ENCODE results near the gene CYLD.

CYLD gene

DNA sequence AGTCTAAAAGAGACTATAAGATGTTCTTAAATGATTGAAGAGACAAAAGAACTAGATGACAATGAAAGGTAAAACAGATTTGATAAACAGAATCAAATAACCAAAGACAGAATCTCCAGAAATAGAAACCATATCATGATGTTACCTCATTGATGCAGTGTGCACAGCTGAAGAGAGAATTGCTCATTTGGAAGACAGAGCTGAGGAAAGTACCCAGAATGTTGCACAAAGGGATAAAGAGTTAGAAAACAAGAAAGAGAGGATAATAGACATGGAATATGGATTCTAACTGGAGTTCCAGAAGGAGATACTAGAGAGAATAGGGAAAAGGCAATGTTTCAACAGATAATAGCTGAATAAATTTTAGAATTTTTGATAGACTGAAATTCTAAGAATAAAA, 47.9 kb downstream of the CYLD start:
- no peak for DNase-seq

DNA sequence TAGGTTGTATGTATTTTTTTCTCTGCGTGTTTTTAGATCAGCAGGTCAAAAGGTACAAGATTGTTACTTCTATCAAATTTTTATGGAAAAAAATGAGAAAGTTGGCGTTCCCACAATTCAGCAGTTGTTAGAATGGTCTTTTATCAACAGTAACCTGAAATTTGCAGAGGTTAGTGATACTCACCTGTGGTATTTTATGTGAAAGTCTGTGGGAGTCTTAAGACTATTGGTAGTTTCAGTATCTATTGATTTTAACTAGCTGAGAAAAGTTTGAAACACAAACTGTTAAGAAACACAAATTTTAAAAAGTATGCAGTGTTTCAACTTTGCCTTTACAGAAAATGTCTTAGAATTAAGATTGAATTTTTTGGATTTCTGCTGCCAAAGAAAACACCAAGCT, 49.6 kb downstream of the CYLD start:
- no peak for DNase-seq

DNA sequence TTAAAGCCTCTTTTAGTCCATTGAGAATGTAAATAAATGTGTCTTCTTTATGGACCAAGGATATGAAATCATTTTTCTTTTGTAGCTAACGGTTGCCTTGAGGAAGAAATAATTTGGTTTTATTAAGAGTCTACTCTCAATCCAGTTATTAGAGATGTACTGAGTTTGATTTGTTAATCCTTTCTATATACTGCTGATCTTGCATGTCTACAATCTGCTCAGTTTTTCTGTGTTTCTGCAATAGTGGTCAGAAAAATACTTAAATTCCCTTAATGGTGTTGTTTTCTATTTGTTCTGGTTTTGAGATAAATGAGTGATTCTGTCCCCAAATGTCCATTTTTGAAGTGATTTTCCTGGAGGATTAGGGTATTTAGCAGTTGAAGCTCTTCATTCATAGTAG, 54.9 kb downstream of the CYLD start:
- no peak for DNase-seq

DNA sequence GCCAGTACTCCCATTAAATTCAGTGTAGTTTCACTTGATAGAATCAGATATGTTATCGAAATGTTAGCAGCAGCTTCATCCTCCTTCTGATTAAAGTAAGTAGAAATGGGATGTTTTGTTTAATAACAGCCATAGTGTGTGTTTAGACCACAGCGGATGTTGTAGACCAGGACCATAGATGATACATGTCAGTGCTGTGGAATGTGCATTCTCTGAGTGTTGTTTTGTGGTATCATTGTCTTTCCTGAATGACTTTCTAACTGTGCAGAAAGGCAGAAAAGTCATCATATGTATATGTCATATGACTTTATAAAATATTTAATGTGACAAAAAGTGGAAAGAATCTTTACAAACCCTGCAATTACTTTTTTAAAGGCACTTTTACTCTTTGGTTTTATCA, 55.6 kb downstream of the CYLD start:
- no peak for DNase-seq

DNA sequence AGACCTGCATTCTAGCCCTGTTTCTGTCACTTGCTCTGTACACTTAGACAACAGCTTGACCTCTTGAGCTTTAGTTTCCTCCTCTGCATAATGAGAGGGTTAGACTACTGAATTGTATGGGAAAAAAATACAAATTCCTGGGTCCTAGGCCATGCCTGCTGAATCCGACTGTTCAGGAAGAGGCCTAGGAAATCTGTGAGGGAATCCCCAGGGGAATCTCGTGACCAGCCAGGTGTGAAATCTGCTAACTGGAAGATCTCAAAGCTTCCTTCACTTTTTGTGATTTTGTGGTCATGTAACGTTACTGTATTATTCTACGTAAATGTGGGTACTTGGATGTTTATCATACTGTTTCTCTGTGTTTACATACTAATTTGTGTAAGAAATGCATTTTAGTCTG, 58.2 kb downstream of the CYLD start:
- no peak for DNase-seq

DNA sequence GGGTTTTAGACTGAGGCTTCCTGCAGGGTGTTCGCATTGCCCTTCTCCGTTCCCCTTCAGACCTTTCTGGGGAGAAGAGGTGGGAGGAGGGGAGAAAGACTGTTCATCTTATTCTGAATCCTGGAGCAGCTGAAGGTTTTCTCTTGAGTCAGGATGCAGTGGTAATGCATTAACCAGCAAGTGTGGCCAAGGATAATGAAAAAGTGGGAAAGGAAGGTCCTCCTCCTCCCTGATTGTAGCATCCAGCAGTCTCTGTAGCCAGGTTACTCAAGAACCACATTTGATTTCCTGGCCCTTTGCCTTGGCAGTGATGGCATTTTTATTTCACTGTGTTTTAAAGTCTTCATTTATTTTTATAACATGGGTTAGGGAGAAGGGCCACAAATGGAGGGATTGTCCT, 59.1 kb downstream of the CYLD start:
- no peak for DNase-seq

DNA sequence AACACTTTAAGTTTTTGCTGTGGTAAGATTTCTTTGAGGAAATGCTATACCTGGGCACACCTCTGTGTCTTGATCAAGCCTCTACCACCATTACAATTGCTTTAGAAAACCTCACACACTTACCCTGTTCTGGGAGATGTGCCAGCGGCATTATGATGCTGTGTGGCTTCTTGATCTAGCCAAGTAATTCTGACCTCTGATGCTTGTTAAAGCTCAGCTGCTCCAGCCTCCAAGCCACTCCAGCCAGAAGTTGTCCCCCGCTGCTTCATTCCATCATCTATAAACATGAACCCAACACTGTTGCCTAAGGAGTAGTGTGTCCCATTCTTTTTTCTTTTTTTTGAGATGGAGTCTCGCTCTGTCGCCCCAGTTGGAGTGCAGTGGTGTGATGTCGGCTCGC, 60.1 kb downstream of the CYLD start:
- DNase-seq, result no peak

DNA sequence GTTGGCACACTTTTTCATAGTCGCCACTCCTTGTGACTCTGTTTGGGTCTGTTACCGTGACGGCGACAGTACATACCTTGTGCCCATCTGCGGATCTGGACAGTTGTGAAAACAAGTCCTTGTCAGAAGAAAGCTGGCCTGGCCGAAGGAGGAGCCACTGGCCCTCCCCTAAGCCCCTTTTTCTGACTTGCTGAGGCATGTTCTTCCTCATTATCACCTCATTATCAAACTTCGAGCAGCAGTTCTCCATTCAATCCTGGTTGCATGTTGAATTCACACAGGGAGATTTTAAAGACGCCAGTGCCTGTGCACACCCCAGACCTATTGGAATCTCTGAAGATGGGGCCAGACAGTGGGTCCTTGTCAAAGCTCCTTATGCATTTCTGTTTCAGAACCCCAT, 61.1 kb downstream of the CYLD start:
- DNase-seq, result no peak

DNA sequence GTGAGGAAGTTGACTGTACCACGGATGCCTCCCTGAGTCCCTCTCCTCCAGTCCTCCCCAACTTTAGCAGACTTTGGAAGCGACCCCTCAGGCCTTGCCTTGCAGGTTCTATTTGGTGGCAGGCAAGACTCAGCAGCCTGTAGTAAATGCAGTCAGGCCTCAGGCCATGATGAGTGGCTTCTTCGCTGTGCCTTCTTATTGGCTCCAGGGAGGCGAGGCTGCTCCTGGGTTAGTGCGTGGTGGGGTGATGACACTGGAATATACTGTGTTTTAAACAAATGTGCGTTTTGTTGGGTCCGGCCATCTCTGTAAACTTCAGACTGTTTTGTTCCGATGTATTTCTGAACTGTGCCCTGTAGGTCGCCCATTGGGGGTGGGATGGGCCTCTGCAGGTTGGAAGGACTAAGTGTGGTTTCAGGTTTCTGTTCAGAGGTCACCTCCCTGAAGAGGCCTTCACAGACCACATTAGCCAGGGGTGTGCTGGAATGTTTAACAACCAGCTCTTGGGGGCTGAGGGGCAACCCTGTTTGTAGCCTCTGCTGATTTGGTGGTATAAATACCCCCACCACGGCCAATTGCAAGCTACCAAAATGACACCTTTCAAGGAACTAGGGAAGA, 62.5 kb downstream of the CYLD start:
- DNase-seq, result no peak

DNA sequence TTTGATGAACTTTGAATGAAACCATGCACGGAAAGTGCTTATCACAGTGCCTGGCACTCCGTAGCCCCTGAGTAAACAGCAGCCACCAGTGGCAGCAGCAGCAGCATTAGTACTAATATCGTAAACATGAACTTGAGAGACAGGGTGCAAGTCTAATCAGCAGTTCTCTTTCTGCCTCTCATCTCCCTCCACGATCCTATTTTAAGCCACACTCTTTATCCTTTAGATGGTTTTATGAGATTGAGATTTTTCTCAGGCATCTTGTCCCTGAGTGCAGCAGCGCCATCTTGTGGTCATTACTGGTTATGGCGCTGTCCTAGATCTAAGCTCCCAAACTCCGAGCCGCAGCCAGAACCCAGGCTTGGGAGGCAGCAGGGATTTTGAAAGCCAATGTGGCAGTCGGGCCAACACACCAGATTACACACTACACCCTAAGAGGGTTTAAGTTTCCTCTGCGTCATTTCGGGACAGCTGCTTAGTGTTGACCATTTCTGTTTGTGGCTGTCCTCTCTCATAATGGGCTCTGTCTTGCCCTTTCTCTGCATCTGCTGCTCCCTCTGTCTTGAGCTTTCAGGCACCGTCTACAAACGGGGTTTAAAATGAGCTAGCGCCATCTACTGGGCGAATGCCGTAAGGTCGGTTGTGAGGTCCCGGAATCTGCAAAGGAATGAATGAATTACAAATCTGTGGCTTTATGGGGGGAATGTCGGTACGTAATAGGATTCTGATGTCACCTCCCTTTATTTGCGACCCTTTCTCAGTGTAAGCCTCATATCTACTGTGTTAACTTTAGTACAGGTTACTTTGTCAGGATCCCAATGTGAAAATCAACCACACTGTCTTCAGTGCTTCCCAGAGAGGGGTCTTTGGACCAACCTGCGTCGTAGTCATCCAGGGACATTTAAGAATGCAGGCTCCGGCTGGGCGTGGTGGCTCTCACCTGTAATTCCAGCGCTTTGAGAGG, 64.5 kb downstream of the CYLD start:
- peak; percentile 94 for DNase-seq

DNA sequence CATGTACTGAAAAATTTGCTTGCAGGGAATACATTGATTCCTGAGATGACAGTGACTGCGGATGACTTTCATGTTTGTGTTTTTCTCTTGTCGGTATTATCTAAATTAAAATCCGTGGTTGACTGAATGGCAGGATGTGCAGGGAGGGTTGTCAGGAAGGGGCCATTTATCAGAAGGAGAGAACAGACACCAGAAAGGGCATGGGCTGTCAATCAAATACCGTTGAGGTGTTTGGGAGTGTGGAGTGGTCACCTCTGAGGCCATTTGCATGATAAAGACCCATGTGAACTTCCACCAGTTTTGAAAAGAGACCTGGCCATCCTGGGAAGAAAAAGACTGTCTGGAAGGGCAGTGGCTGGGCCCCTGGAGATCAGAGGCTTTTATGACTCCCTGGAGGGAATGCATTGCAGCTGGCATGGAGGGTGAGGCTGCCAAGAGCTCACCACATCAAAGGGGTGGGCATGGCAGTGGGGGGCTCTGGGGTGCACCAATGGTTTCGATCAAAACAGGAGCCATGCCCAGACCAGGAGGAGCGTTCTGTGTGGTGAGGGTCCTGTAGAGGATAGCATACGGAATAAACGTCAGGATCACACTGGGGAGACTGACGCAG, 67.1 kb downstream of the CYLD start:
- no peak for DNase-seq

DNA sequence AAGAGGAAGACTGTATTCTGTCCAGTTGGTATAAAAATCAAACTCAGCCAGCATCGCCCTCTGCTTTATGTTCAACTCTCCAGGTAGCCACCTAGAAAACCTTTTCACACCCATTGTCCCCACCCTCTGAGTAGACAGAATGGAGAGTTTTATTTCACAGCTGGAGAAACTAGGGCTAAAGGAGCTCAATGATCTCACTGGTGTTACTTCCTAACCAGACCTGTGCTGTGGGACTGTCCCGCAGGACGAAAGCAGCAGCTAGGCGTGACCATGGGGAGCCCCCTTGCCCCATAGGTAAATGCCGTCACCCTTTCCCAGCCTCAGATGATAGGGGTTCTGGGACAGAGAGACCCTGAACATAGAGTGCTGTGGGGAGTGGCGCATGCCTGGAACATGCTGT, 67.7 kb downstream of the CYLD start:
- no peak for DNase-seq

DNA sequence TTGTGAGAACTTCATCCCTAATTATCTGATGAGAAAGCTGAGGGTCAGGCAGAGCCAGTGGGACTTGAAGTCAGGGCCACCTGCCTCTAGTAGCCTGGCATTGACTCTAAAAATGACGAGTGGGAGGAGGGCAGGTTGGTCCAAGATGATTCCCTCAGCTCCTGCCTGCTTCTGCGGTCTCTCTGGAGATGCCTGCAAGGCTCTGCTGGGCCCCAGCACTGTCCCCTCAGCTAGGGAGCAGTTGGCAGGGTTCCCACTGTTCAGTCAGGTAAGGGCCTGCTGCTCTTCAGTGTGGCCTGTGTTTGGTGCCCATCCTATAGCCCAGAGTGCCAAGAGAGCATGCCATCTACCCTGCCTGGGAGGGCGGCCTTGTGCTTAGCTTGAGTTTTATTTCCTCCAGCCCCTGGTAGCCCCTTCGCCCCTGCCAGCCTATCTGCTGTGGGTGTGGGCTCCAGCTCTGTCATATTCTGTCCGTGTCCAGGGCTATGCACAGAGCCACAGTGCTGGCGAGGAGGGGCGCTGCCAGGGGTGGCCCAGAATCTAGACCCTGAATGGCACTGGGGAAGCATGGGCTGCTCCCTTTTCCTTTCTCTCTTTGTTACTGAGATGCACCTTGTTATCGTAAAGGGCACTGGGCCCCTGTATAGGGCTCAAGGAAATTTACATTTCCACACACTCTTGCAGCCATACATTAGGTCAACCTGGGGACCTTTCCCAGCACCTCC, 68.5 kb downstream of the CYLD start:
- no peak for DNase-seq

DNA sequence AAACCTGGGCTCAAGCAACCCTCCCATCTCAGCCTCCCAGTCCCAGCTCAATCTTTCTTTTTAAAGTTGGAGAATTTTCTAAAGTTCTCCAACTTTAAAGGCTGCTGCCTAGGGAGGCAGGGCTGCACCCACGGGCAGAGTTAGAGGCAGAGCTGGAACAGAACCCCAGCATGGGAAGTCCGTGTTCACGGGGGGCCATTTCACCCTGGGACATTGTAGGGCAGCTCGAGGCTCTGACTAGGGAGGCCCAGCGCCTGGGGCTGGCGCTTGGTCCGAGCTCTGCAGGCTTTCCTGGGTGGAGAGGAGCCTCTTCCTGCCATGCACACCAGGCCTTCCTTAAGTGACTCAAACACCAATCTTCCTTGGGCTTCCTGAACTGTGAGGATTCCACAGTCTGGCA, 70.2 kb downstream of the CYLD start:
- DNase-seq, result no peak

DNA sequence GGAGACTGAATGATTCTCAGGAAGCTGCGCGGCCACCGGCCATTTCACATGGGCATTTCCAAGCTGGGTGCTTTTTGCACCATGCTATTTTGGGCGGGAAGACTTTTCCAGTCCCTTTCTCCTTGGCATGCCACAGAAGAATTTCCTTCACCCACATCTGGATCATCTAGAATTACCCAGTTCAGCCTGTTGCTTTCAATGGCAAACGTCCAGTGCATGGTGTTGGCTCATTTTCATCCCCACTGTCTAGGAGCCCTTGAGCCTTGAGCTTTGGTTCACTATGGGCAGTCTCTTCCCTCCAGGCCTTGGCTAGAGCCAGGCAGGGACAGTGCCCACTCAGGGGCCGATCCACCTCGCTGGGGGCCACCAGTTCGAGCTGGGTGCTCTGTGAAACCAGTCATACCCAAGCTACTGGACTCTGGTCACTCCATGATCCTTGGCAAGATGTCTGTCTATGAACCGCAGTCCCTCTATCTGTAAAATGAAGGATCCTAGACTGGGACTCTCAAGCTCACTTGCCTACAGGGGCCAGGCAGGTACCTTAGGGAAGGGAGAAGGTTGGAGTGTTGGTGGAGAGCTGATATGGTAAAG, 71.1 kb downstream of the CYLD start:
- no peak for DNase-seq

DNA sequence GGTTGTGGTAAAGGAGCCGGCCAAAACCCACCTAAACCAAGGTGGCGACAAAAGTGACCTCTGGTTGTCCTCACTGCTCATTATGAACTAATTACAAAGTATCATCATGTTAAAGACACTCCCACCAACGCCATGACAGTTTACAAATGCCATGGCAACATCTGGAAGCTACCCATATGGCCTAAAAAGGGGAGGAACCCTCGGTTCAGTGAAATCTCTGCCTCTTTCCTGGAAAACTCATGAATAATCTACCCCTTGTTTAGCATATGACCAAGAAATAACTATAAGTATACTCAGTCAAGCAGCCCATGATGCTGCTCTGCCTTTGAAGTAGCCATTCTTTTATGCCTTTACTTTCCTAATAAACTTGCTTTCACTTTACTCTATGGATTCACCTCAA, 72.2 kb downstream of the CYLD start:
- peak; percentile 8 for DNase-seq

DNA sequence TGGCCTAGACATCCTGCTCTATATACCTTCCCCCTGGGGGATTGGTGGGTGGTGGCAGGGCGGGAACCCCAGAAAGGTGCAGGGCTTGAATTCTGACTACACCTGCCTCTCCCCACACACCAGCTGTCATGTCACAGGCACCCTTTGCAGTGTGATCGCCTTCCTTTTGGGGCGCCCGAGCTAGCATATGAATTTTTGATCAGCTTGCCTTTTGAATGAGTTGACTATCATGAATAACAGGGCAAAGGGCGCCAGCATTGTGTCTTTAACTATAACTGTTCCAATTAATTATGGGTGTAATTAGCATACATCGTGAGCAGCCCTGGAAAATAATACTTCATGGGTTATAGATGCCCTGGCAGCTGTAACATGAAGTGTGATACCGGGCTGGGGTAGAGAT, 72.7 kb downstream of the CYLD start:
- DNase-seq, result no peak

DNA sequence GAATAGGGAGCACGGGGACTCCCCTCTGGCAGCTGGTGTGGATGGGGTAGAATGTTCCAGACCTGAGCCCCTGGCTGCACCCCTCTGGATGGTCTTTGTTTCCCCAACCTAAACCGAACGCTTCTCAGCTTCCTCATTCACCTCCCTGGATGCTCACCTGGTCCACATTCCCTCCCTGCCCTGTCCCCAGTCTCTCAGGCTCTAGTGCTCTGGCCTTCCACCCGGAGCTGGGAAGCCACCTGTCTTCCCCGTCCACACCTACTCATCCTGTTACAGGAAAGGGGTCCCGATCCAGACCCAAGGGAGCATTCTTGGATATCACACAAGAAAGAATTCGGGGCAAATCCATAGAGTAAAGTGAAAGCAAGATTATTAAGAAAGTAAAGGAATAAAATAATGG, 73.5 kb downstream of the CYLD start:
- DNase-seq, result no peak

DNA sequence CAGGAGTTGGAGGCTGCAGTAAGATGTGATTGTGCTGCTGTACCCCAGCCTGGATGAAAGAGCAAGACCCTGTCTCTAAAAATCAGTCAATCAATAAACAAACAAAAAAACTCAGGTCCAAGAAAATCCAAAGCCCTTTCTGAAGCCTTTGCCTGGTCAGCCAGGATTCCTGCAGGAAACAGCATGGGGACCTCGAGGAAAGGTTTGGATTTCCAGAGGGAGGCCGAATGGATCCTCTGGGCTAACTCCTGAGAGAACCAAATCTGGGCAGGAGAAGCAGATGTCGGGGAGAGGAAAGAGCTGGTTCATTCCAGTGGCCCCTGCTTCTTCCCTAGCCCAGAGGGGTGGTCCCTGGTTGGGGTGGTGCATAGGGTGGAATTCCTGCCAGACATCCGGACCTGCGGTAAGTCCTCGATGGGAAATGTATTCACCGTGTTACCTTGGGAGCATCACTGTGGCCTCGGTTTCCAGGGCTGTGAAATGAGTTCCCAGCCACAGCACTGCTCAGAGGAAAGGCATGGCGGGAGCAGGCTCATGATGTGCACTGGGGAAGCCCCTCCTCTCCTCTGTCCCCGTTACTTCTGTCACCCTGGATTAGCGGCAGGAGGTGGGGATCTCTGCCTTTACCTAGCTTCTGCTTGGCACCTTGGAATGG, 75.1 kb downstream of the CYLD start:
- no peak for DNase-seq

DNA sequence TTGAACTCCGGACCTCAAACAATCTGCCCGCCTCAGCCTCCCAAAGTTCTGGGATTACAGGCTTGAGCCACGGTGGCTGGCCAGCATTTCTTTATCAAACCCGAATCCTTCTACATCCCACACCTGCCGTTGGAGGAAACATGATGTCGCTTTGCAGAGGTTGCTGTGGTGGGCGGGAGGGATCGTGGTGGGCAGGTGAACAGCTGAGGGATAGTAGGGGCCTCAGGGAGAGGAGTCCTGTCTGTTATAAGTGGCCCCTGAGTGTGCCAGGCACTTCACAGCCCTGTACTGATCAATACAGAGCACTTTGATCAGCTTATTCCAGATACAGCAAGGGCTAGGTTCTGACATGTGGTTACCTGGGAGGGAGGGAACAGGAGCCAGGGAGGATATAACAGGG, 76.5 kb downstream of the CYLD start:
- DNase-seq, result no peak

DNA sequence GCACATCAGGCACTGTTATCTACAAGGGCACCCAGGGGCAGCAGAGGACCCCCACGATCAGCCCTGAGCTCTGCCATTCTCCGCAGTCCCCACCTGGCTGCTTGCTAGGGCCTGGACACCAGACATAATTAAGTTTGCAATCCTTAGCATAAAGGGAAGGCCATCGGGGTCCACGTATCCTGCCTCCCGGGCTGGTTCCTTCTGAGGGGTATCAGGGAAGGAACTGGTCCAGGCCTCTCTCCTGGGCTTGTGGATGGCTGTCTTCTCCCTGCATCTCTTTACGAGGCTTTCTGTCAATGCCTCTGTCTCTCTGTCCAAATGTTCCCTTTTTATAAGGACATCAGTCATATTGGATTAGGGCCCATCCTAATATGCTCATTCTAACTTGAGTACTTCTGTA, 77.8 kb downstream of the CYLD start:
- DNase-seq, result no peak

DNA sequence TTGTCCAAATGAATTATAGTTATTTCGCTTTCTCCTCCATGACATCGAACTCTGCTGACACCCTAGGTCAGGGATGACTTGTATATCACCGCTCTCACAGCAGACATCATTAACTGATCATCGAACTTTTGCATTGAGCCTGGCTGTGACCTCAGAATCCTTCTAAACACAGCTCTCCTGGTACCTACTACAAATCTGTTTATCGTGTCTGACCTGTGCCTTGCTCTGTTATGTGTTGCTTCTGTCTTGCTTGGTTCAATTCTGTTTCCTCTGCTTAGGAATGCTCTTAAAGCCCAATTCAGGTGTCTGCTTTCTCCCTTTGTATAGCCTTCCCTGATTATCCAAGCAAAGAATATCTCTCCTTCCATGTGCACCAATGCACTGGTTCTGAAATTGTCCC, 78.3 kb downstream of the CYLD start:
- no peak for DNase-seq

DNA sequence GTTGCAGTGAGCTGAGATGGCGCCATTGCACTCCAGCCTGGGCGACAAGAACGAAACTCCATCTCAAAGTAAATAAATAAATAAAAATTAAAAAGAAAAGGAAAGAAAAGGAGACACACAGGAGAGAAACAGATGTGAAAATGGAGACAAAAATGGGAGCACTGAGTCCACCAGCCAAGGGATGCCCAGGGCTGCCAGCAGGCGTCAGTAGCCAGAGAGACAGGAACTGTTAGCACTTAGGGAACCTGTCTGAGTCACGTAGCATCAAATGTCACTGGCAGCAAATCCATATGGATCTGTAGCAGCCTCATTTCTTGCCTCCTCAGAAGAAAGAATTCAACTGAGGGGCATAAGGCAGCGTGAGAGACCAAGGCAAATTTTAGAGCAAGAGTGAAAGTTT, 79.7 kb downstream of the CYLD start:
- DNase-seq, result no peak

All from hematopoietic multipotent progenitor cell treated with erythropoietin and hydrocortisone succinate and interleukin-3 and kit ligand, for 6 days (in vitro differentiated cells).